ENCODE measurements around the gene PTGFR.

The PTGFR gene

DNA sequence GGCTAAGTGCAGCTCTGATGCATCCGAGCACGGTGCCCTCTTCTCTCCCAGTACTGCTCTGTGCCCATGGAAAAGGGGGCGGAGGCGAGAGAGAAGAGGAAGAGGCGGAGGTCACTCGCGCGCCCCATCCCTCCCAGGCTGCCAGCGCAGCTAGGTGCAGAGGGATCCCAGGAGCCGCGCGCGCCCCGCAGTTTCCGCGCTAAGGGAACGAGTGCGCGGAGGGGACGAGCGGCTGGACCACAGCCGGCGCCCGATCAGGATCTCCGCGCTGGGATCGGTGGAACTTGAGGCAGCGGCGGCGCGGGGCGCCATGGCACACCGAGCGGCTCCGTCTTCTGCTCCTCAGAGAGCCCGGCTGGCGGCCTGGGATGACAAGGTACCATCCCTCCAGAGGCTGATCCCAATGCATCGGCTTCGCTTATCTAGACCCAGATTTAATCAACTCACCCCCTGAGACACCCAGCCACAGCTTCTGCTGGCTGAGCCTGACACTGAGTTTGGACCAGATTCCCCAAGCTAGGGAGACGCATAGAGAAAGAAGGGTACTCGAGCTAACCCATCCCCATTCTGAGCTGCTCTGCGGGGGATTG lies at the start of gene PTGFR:
PTGFR (plus strand) TSS at position 114 of the 590 bp plus-strand sequence. CDS start 1,770 bp downstream, outside the sequence.
- Histone ChIP-seq H3K36me3 (ENCODE audit: insufficient read depth, low read length) (no peaks in the 10 kb centered on the region), H3K4me3 (ENCODE audit: low read depth in 1 of 2, low read length in 2 of 2) (peak within 1 kb of the TSS; percentile 59 to 69), H3K27ac (ENCODE audit: low read depth, low read length) (peak within 1 kb of the TSS; percentile 70), H3K9me3 (ENCODE audit: low read length) (no peaks in the 10 kb centered on the region), H3K4me1 (ENCODE audit: insufficient read depth, low read length) (no peaks in the 10 kb centered on the region), H3K9ac (ENCODE audit: low read length) (no peak within 1 kb of the TSS), H3K27me3 (ENCODE audit: control insufficient read depth in 1 of 2, insufficient read depth in 2 of 2, low read length in 2 of 2) (no peaks in the 10 kb centered on the region)

- Histone ChIP-seq H3K4me1 (ENCODE audit: insufficient read depth, low read length) (no peaks in the 10 kb centered on the region), H3K9ac (ENCODE audit: low read length) (no peak overlapping the region), H3K9me3 (ENCODE audit: low read length) (no peaks in the 10 kb centered on the region), H3K4me3 (ENCODE audit: low read depth in 1 of 2, low read length in 2 of 2) (no peak overlapping the region), H3K27me3 (ENCODE audit: control insufficient read depth in 1 of 2, insufficient read depth in 2 of 2, low read length in 2 of 2) (no peaks in the 10 kb centered on the region), H3K36me3 (ENCODE audit: insufficient read depth, low read length) (no peaks in the 10 kb centered on the region), H3K27ac (ENCODE audit: low read depth, low read length) (no peak overlapping the region)
Measured at GRCh38 chr1:78441921-78442320, 48.9 kb upstream of the PTGFR start.

DNA sequence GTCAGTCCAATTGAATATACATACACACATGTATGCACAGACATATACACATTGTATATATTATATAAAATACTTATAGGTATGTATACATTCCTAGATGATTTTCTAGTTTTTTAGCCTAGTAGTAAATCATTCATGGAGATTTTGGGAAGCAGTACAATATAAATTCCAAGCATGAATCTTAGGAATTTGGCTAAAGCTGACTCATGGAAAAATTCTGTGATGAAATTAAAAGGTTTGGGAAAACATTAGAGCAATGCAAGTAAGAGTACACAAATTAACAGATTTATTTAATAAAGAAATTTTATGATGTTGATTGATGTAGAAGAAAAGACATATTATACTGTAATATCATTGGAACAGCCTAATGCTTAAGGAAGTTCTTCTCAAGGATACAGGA lies 43.7 kb upstream of the PTGFR start:
- Histone ChIP-seq H3K36me3 (ENCODE audit: insufficient read depth, low read length) (no peaks in the 10 kb centered on the region), H3K9ac (ENCODE audit: low read length) (no peak overlapping the region), H3K9me3 (ENCODE audit: low read length) (no peaks in the 10 kb centered on the region), H3K27ac (ENCODE audit: low read depth, low read length) (no peak overlapping the region), H3K27me3 (ENCODE audit: control insufficient read depth in 1 of 2, insufficient read depth in 2 of 2, low read length in 2 of 2) (no peaks in the 10 kb centered on the region), H3K4me1 (ENCODE audit: insufficient read depth, low read length) (no peaks in the 10 kb centered on the region), H3K4me3 (ENCODE audit: low read depth in 1 of 2, low read length in 2 of 2) (no peak overlapping the region)

- Histone ChIP-seq H3K4me1 (ENCODE audit: insufficient read depth, low read length) (no peaks in the 10 kb centered on the region), H3K9me3 (ENCODE audit: low read length) (peaks cover 3% of the 10 kb centered on the region), H3K36me3 (ENCODE audit: insufficient read depth, low read length) (no peaks in the 10 kb centered on the region), H3K4me3 (ENCODE audit: low read depth in 1 of 2, low read length in 2 of 2) (no peak overlapping the region), H3K9ac (ENCODE audit: low read length) (no peak overlapping the region), H3K27ac (ENCODE audit: low read depth, low read length) (no peak overlapping the region), H3K27me3 (ENCODE audit: control insufficient read depth in 1 of 2, insufficient read depth in 2 of 2, low read length in 2 of 2) (no peaks in the 10 kb centered on the region)
Measured at GRCh38 chr1:78464449-78464891, 26.3 kb upstream of the PTGFR start.

DNA sequence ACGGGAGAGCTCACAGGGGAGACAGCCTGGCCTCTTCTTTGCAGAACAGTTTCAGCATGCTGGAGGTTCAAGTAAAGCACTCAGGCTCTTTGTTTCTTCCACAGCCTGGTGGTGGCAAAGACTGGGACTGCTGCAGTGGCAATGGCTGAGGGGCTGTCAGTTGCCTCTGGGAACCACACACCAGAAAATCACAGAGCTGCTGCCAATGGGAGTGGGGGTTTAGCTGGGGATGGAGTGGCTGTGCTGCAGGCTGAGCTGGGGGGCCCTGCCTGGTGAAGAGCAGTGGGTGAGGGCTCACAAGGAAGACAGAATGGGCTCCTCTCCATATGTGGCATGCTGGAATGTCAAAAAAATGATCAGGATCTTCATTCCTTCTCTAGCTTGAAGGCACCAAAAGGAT lies 25.6 kb upstream of the PTGFR start:
- no peak overlapping the region for H3K4me3 ChIP-seq (ENCODE audit: low read depth in 1 of 2, low read length in 2 of 2)
- no peaks in the 10 kb centered on the region for H3K4me1 ChIP-seq (ENCODE audit: insufficient read depth, low read length)
- H3K27me3 ChIP-seq (ENCODE audit: control insufficient read depth in 1 of 2, insufficient read depth in 2 of 2, low read length in 2 of 2) = no peaks in the 10 kb centered on the region
- H3K36me3 ChIP-seq (ENCODE audit: insufficient read depth, low read length) = no peaks in the 10 kb centered on the region
- no peak overlapping the region for H3K9ac ChIP-seq (ENCODE audit: low read length)
- no peak overlapping the region for H3K27ac ChIP-seq (ENCODE audit: low read depth, low read length)
- H3K9me3 ChIP-seq (ENCODE audit: low read length) = peaks cover 3% of the 10 kb centered on the region

DNA sequence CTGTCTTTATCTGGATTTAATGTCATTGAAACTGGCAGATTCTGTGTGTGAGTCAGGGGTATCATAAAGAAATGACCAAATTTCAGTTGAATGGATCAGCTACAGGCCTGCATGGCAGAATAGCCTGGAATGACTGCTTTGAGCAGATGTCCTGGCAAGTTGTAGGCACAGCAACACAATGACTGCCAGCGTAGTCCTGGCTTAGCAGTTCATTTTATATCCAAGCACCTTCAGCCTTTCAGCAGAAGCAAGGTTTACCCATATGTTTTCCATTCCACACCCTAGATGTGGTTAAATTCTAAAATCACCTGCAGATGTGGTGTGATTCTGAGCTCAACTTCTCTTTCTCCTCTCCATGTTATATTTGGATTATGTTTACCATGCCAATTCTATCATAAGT lies 22.3 kb upstream of the PTGFR start:
- H3K4me1 ChIP-seq (ENCODE audit: insufficient read depth, low read length) = no peaks in the 10 kb centered on the region
- no peaks in the 10 kb centered on the region for H3K36me3 ChIP-seq (ENCODE audit: insufficient read depth, low read length)
- no peak overlapping the region for H3K27ac ChIP-seq (ENCODE audit: low read depth, low read length)
- H3K4me3 ChIP-seq (ENCODE audit: low read depth in 1 of 2, low read length in 2 of 2) = no peak overlapping the region
- no peaks in the 10 kb centered on the region for H3K27me3 ChIP-seq (ENCODE audit: control insufficient read depth in 1 of 2, insufficient read depth in 2 of 2, low read length in 2 of 2)
- no peaks in the 10 kb centered on the region for H3K9me3 ChIP-seq (ENCODE audit: low read length)
- H3K9ac ChIP-seq (ENCODE audit: low read length) = no peak overlapping the region

- no peak overlapping the region for H3K9ac ChIP-seq (ENCODE audit: low read length)
Measured at GRCh38 chr1:78469576-78469975, 21.2 kb upstream of the PTGFR start.

DNA sequence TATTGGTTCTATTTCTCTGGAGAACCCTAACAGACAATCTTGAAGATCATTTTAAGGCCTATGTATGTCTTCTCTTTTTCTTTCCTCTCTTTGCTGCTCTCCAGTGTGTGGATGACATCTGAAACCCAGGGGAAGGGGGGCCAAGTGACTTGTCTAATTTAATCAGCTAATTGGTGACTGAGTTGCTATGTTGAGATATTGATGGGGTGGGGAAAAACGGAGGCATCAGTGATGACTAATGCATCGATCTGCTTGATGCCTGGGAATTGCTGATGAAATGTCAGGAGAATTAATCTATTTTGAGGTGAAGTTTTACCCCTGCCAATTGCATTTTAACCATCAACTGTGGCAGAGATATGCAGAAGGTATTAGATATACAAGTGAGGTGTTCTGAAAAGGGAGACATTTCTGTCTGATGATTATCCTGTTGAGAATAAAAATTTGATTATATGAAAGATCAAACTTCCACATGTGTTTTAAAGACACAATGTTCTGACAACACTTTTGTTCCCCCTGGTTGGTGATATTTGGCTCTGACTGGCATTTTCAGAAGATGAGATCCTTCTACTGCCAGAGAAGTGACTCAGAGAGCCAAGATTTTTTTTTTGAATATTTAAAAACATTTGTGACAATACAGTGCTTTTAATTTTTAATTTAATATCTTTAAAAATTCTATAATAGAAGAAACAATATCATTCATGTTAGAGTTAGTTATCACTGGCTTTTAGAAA lies 18.7 kb upstream of the PTGFR start:
- no peak overlapping the region for H3K9ac ChIP-seq (ENCODE audit: low read length)
- H3K4me1 ChIP-seq (ENCODE audit: insufficient read depth, low read length) = no peaks in the 10 kb centered on the region
- no peaks in the 10 kb centered on the region for H3K27me3 ChIP-seq (ENCODE audit: control insufficient read depth in 1 of 2, insufficient read depth in 2 of 2, low read length in 2 of 2)
- H3K9me3 ChIP-seq (ENCODE audit: low read length) = no peaks in the 10 kb centered on the region
- H3K36me3 ChIP-seq (ENCODE audit: insufficient read depth, low read length) = no peaks in the 10 kb centered on the region
- H3K27ac ChIP-seq (ENCODE audit: low read depth, low read length) = no peak overlapping the region
- no peak overlapping the region for H3K4me3 ChIP-seq (ENCODE audit: low read depth in 1 of 2, low read length in 2 of 2)

More at GRCh38 chr1:78469576-78469975, 21.2 kb upstream of the PTGFR start:
- no peak overlapping the region for H3K4me3 ChIP-seq (ENCODE audit: low read depth in 1 of 2, low read length in 2 of 2)
- H3K36me3 ChIP-seq (ENCODE audit: insufficient read depth, low read length) = no peaks in the 10 kb centered on the region
- no peak overlapping the region for H3K27ac ChIP-seq (ENCODE audit: low read depth, low read length)
- no peaks in the 10 kb centered on the region for H3K27me3 ChIP-seq (ENCODE audit: control insufficient read depth in 1 of 2, insufficient read depth in 2 of 2, low read length in 2 of 2)
- H3K9me3 ChIP-seq (ENCODE audit: low read length) = no peaks in the 10 kb centered on the region
- H3K4me1 ChIP-seq (ENCODE audit: insufficient read depth, low read length) = no peaks in the 10 kb centered on the region

DNA sequence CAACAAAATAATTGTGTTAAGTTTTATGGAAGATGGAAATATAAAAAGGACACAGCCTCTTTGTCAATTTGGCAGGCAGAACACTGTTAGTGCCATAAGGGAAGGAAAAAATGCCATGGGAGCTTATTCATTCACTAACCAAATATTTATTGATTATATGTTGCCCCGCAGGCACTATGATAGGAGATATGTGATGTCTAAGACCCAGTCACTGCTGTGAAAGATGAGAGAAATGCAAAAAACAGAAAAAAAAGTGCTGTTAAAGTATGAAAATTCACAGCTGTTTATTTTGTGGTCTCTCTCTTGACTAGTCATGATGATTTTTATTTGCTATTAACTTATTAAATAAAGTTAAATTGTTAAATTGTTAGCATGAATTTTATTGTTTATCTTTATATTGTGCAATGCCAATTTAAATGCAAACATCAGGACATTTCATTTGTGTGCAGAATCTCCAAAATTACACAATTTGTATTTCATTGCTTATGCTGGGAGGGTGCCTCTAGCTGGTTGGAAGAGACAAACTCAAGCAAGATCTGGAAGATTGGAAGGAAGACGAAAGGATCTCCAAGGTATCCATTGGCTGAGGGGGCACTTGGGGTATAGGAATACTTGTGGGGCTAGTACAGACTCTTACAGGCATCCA lies 17.8 kb upstream of the PTGFR start:
- Histone ChIP-seq H3K36me3 (ENCODE audit: insufficient read depth, low read length) (no peaks in the 10 kb centered on the region), H3K27me3 (ENCODE audit: control insufficient read depth in 1 of 2, insufficient read depth in 2 of 2, low read length in 2 of 2) (no peaks in the 10 kb centered on the region), H3K27ac (ENCODE audit: low read depth, low read length) (no peak overlapping the region)

GRCh38 chr1:78474092-78474491 lies 16.7 kb upstream of the PTGFR start:
- H3K27ac ChIP-seq (ENCODE audit: low read depth, low read length) = no peak overlapping the region

More for the DNA sequence above, 17.8 kb upstream of the PTGFR start:
- Histone ChIP-seq H3K9me3 (ENCODE audit: low read length) (no peaks in the 10 kb centered on the region), H3K9ac (ENCODE audit: low read length) (no peak overlapping the region), H3K4me1 (ENCODE audit: insufficient read depth, low read length) (no peaks in the 10 kb centered on the region), H3K4me3 (ENCODE audit: low read depth in 1 of 2, low read length in 2 of 2) (no peak overlapping the region)

DNA sequence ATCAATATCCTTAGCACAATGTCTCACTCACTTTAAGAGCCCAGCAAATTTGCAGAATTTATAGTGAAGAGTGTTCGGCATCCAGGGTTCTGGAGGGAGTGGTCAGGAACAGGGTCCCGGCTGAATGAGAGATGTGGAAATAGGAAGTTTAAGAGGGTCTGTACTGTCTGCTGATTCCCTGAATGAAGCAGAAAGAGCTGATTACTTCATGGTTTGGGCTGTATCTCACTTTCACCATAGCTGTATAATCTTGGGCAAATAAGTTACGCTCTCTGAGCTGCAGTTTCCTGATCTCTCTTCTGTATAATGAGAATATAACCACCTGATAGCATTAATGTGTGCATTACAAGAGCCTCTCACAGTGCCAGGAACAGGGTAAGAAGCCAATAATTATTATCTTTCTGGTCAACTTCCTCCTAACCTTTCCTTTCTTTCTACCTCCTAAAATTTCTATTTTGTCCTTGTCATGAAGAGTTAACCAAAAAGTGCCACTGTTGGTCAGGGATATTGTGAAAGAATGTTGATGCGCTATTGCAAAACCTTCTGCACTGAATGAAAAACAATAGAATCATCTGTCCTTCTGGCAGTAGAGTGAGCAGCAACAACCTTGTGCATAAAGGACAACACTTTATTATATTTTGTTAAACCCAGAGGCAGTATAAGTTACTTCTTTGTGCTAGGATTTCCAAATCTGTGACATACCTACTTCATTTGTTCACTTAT lies 14.7 kb upstream of the PTGFR start:
- H3K9me3 ChIP-seq (ENCODE audit: low read length) = no peaks in the 10 kb centered on the region
- no peak overlapping the region for H3K9ac ChIP-seq (ENCODE audit: low read length)
- no peaks in the 10 kb centered on the region for H3K4me1 ChIP-seq (ENCODE audit: insufficient read depth, low read length)
- no peak overlapping the region for H3K4me3 ChIP-seq (ENCODE audit: low read depth in 1 of 2, low read length in 2 of 2)
- no peaks in the 10 kb centered on the region for H3K36me3 ChIP-seq (ENCODE audit: insufficient read depth, low read length)
- H3K27ac ChIP-seq (ENCODE audit: low read depth, low read length) = no peak overlapping the region
- no peaks in the 10 kb centered on the region for H3K27me3 ChIP-seq (ENCODE audit: control insufficient read depth in 1 of 2, insufficient read depth in 2 of 2, low read length in 2 of 2)

More at GRCh38 chr1:78474092-78474491, 16.7 kb upstream of the PTGFR start:
- Histone ChIP-seq H3K4me1 (ENCODE audit: insufficient read depth, low read length) (no peaks in the 10 kb centered on the region), H3K9me3 (ENCODE audit: low read length) (no peaks in the 10 kb centered on the region), H3K9ac (ENCODE audit: low read length) (no peak overlapping the region), H3K36me3 (ENCODE audit: insufficient read depth, low read length) (no peaks in the 10 kb centered on the region), H3K4me3 (ENCODE audit: low read depth in 1 of 2, low read length in 2 of 2) (no peak overlapping the region), H3K27me3 (ENCODE audit: control insufficient read depth in 1 of 2, insufficient read depth in 2 of 2, low read length in 2 of 2) (no peaks in the 10 kb centered on the region)

Data from muscle layer of colon (tissue), 2 donors.